ENCODE results near the gene UROC1. TPM values are rescaled to one million over a fixed set of nuclear protein-coding genes. Genes with fewer than 3 reads are reported as not detected.

Gene UROC1
- total and polyA plus RNA-seq, 5 donors from 2014 or later: not detected

- Mint-ChIP-seq H3K27ac (peak overlapping the region in 1 of 3 donors; percentile 61), H3K27me3 (peaks cover 4% of the 10 kb centered on the region), H3K4me1 (no peaks in the 10 kb centered on the region), H3K36me3 (peaks cover 28% of the 10 kb centered on the region), H3K4me3 (no peak overlapping the region), H3K9me3 (peaks cover 0 to 2% (median 0%) of the 10 kb centered on the region in 7 donors)
- peaks cover 0 to 4% of the 10 kb centered on the region in 2 experiments for H3K9me3 ChIP-seq (ENCODE audit: control insufficient read depth in 2 of 2, low read length in 2 of 2)
- H3K4me3 ChIP-seq (ENCODE audit: low read depth, low read length): no peak overlapping the region
- no peak for DNase-seq
- H3K27me3 ChIP-seq (ENCODE audit: control insufficient read depth, insufficient read depth, low read length): no peaks in the 10 kb centered on the region
- no peak for ATAC-seq (ENCODE audit: low read depth in 2 of 2)
- H3K4me1 ChIP-seq (ENCODE audit: control insufficient read depth, insufficient read depth, low read length, poor library complexity, severe bottlenecking): no peaks in the 10 kb centered on the region
- no peak overlapping the region for H3K27ac ChIP-seq (ENCODE audit: insufficient read depth, low read length, poor library complexity, severe bottlenecking)
- H3K36me3 ChIP-seq (ENCODE audit: control insufficient read depth, insufficient read depth, low read length): peaks cover 14% of the 10 kb centered on the region
Measured at GRCh38 chr3:126433105-126433430, 84.5 kb downstream of the UROC1 start.

- peaks cover 4% of the 10 kb centered on the region in 2 experiments for H3K9me3 ChIP-seq (ENCODE audit: control insufficient read depth in 2 of 2, low read length in 2 of 2)
- Mint-ChIP-seq H3K4me3 (no peak overlapping the region), H3K27ac (peak overlapping the region in 1 of 3 donors; percentile 70), H3K27me3 (peaks cover 4% of the 10 kb centered on the region), H3K4me1 (no peaks in the 10 kb centered on the region), H3K36me3 (peaks cover 25% of the 10 kb centered on the region), H3K9me3 (peaks cover 0 to 5% (median 2%) of the 10 kb centered on the region in 7 donors)
- H3K4me3 ChIP-seq (ENCODE audit: low read depth, low read length): no peak overlapping the region
- no peaks in the 10 kb centered on the region for H3K27me3 ChIP-seq (ENCODE audit: control insufficient read depth, insufficient read depth, low read length)
- ATAC-seq (ENCODE audit: low read depth in 2 of 2) (no peak), DNase-seq (no peak)
- H3K36me3 ChIP-seq (ENCODE audit: control insufficient read depth, insufficient read depth, low read length): peaks cover 10% of the 10 kb centered on the region
- no peaks in the 10 kb centered on the region for H3K4me1 ChIP-seq (ENCODE audit: control insufficient read depth, insufficient read depth, low read length, poor library complexity, severe bottlenecking)
- no peak overlapping the region for H3K27ac ChIP-seq (ENCODE audit: insufficient read depth, low read length, poor library complexity, severe bottlenecking)
Measured at GRCh38 chr3:126432361-126433104, 85.0 kb downstream of the UROC1 start.

Other genes with a start within 250 kb of the UROC1 start
- not detected for gene KLF15, start 160.4 kb downstream of the UROC1 start, total RNA-seq
- not detected for gene KLF15, start 160.4 kb downstream of the UROC1 start, polyA plus RNA-seq
- gene CFAP100, start 122.9 kb downstream of the UROC1 start, total RNA-seq: not detected
- gene CFAP100, start 122.9 kb downstream of the UROC1 start, polyA plus RNA-seq: not detected
- gene ZXDC, start 41.9 kb downstream of the UROC1 start, total RNA-seq: 59.8 TPM
- 10 to 100 TPM; 11.4 to 16.3 (median 12.4) TPM for gene ZXDC, start 41.9 kb downstream of the UROC1 start, polyA plus RNA-seq
- gene CHST13, start 6.4 kb upstream of the UROC1 start, total RNA-seq: not detected
- gene CHST13, start 6.4 kb upstream of the UROC1 start, polyA plus RNA-seq: not detected
- gene C3orf22, start 41.2 kb upstream of the UROC1 start, total RNA-seq: not detected
- not detected for gene C3orf22, start 41.2 kb upstream of the UROC1 start, polyA plus RNA-seq
- gene TXNRD3, start 137.4 kb upstream of the UROC1 start, total RNA-seq: 0.47 TPM
- gene TXNRD3, start 137.4 kb upstream of the UROC1 start, polyA plus RNA-seq: under 1 TPM; 0.22 to 0.81 (median 0.66) TPM
- 6.6 TPM for gene CHCHD6, start 186.5 kb upstream of the UROC1 start, total RNA-seq
- gene CHCHD6, start 186.5 kb upstream of the UROC1 start, polyA plus RNA-seq: 10 to 100 TPM in 1 of 4 donors, 1 to 10 TPM in 3; 5.6 to 10.5 (median 8.7) TPM

All from CD4-positive, CD25-positive, alpha-beta regulatory T cell (primary cell).